ENCODE measurements around the gene GALNT7. TPM values are rescaled to one million over a fixed set of nuclear protein-coding genes. Genes with fewer than 3 reads are reported as not detected.
"Not testable (repeated sequence)": the region's sequence is repeated elsewhere in the genome, so short reads cannot be mapped to it uniquely, and the experiment has no call there.

GALNT7 gene
- total RNA-seq, 2 experiments from 2014 or later: 21.6 to 23.6 TPM

DNA sequence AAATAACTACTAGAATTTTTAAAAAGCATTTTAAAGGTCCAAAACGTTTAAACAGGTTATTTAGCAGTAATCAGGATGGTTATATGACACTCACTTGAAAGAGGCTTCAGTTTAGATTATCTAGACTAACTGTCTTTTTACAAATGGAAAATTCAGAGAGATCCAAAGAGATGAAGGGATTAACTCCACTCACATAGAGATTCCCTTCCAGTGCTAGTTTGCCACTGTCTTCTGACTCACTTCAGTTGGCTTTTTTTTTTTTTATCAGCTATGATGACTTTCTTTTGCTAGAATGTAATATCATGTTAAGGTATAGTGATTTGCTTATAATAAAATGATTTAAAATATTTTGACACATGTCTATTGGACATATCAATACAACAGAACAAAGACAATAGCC lies 43.8 kb downstream of the GALNT7 start:
- POLR2A ChIA-PET: no interaction called here
- H3K27me3 Mint-ChIP-seq: no peaks in the 10 kb centered on the region

DNA sequence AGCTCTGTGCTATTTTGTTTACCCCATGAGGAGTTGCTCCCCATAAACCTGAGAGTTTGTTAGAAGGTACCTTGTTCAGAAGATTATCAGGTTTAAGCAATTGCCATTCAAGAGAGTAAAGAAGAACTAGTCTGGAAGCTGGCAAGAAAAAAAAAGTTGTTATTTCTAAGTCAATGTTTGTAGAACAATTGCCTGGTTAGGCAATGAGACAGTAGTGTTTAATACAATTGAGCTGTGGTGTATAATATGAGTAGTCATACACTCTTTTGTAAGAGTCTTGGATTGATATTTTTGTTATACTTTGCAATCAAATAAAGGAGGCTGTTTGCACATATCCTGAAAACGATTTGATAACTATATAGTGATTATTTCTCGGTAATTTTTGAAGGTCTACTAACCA lies 44.7 kb downstream of the GALNT7 start:
- no peak for DNase-seq
- ChIA-PET POLR2A (no interaction called here), CTCF (no interaction called here)
- Mint-ChIP-seq H3K27ac (no peak overlapping the region), H3K4me1 (no peaks in the 10 kb centered on the region), H3K9me3 (no peaks in the 10 kb centered on the region), H3K4me3 (no peak overlapping the region), H3K27me3 (no peaks in the 10 kb centered on the region), H3K36me3 (ENCODE audit: low read depth) (peaks cover 2% of the 10 kb centered on the region)

More for the DNA sequence above, 43.8 kb downstream of the GALNT7 start:
- H3K4me3 Mint-ChIP-seq: no peak overlapping the region
- peaks cover 2% of the 10 kb centered on the region for H3K36me3 Mint-ChIP-seq (ENCODE audit: low read depth)
- H3K27ac Mint-ChIP-seq: no peak overlapping the region
- no peaks in the 10 kb centered on the region for H3K4me1 Mint-ChIP-seq
- DNase-seq: no peak
- no peaks in the 10 kb centered on the region for H3K9me3 Mint-ChIP-seq
- CTCF ChIA-PET: no interaction called here

DNA sequence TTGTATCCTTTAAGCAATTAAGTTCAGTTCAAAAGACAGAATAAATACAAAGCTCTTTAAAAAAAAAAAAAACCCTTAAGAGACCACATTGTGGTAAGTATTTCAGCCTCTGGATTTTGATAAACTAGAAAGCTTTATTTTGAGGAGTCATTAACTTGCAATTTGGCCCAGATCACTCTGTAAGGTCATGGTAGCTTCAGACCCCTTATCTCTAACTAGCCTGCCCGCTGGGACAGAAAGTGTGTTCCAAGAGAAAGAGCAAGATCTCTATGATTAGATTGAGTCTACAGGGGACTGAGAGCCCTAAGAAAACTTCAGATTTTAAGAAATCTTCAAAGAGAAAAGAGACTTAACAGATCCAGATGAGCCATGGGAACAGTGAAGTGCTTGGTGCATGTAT lies 45.6 kb downstream of the GALNT7 start:
- Mint-ChIP-seq H3K36me3 (ENCODE audit: low read depth) (peaks cover 2% of the 10 kb centered on the region), H3K27me3 (no peaks in the 10 kb centered on the region), H3K27ac (no peak overlapping the region), H3K4me3 (no peak overlapping the region), H3K4me1 (peaks cover 1% of the 10 kb centered on the region), H3K9me3 (no peaks in the 10 kb centered on the region)
- POLR2A ChIA-PET: no interaction called here
- DNase-seq: no peak
- CTCF ChIA-PET: no interaction called here

DNA sequence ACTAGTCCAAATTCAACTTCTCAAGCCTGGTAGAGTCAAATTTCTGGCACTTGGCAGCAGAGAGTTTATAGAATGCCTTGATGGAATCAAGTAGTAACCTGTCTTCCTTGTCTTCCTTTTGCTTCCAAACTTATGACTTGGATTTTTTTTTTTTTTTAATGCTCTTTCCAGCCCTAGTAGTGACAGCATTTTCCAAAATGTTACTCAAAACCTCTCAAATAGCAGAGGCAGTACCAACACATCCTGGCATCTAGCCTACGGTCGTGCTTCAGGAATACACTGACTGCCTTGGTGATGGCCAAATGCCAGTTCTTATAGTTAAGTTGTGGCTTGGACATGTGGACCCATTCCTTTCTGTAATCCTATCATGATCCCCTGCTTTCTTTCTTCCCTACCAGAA lies 46.0 kb downstream of the GALNT7 start:
- ChIA-PET CTCF (interaction anchor here (0.7 kb wide), 1 partner anchor 224 kb away, joined by 4 read pairs; no protein-coding TSS in a partner anchor), POLR2A (no interaction called here)
- H3K4me1 Mint-ChIP-seq: peaks cover 1% of the 10 kb centered on the region
- DNase-seq: no peak
- no peak overlapping the region for H3K4me3 Mint-ChIP-seq
- H3K36me3 Mint-ChIP-seq (ENCODE audit: low read depth): peaks cover 2% of the 10 kb centered on the region
- H3K27ac Mint-ChIP-seq: no peak overlapping the region
- H3K27me3 Mint-ChIP-seq: no peaks in the 10 kb centered on the region
- H3K9me3 Mint-ChIP-seq: no peaks in the 10 kb centered on the region

DNA sequence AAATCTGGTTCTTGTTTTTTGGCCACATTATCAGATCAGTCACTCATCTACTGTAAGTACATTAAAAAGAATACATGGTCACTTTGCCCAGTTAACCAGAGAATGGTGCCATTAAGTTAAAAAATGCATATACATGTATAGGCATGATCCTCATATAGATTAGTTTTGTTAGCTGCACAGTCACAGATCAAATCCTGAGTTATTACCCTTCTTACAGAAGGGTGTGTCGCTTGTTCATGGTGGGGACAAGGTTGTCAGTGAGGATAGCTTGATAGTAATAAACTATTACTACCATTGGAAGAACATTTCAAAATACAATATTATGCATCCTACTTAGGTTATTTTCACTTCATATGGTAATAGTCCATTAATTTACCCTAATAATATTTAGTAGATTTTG lies 48.5 kb downstream of the GALNT7 start:
- Mint-ChIP-seq H3K27me3 (no peaks in the 10 kb centered on the region), H3K4me1 (peaks cover 1% of the 10 kb centered on the region), H3K27ac (no peak overlapping the region), H3K9me3 (peaks cover 3% of the 10 kb centered on the region), H3K36me3 (ENCODE audit: low read depth) (peaks cover 2% of the 10 kb centered on the region), H3K4me3 (no peak overlapping the region)
- CTCF ChIA-PET: no interaction called here
- no peak for DNase-seq
- POLR2A ChIA-PET: no interaction called here

DNA sequence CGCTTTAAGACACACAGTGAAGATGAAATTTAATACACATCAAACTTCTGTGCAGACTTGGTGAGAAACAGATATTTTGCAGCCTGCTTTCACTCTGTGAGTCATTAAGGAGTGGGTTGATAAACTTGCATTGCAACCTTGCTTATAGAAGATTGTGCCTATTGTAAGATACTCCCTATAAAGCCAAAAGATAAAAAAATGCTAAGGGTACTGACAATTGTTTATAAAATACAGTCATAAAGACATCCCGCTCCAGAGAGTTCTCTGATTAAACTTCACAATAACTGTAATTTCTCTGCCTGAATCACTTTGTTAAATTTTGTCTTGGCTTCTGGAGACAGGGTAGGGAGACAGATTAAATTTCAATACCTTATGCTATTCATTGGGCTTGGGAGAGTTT lies 49.1 kb downstream of the GALNT7 start:
- CTCF ChIA-PET: no interaction called here

DNA sequence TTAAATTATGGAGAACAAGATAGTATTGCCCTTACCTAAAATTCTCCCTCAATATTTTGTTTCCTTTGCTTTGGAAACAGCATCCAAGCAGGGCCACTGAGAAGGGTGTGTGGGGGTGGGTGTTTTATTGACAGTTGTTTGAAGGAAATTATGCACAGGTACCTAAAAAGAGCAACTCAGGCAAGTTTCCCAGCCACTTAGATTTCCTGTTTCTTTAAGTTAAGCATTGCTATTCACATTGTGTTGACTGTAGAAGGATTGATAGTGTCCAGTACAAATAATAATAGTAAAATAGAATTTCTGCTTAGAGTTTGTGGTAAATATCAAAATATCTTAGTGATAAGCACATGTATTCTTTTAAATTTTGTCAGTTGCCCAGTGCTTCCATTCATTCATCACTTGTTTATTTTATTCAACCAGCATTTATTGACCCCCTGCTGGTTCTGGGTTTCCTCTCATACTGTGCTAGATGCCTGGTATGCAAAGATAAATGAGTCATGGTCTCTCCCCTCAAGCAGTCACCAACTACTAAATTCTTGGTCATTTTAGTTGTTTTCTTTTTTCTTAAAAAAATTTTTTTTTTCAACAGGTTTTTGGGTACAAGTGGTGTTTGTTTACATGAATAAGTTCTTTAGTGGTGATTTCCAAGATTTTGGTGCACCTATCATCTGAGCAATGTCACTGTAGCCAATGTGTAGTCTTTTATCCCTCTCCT lies 50.0 kb downstream of the GALNT7 start:
- Mint-ChIP-seq H3K36me3 (ENCODE audit: low read depth) (peaks cover 2% of the 10 kb centered on the region), H3K9me3 (peaks cover 3% of the 10 kb centered on the region), H3K4me1 (peaks cover 1% of the 10 kb centered on the region), H3K27me3 (no peaks in the 10 kb centered on the region), H3K4me3 (no peak overlapping the region), H3K27ac (no peak overlapping the region)
- CTCF ChIA-PET: no interaction called here
- no peak for DNase-seq
- POLR2A ChIA-PET: no interaction called here

More for the DNA sequence above, 49.1 kb downstream of the GALNT7 start:
- H3K27ac Mint-ChIP-seq: no peak overlapping the region
- no peak overlapping the region for H3K4me3 Mint-ChIP-seq
- peaks cover 1% of the 10 kb centered on the region for H3K4me1 Mint-ChIP-seq
- H3K36me3 Mint-ChIP-seq (ENCODE audit: low read depth): peaks cover 2% of the 10 kb centered on the region
- peaks cover 3% of the 10 kb centered on the region for H3K9me3 Mint-ChIP-seq
- DNase-seq: no peak
- H3K27me3 Mint-ChIP-seq: no peaks in the 10 kb centered on the region
- POLR2A ChIA-PET: no interaction called here

DNA sequence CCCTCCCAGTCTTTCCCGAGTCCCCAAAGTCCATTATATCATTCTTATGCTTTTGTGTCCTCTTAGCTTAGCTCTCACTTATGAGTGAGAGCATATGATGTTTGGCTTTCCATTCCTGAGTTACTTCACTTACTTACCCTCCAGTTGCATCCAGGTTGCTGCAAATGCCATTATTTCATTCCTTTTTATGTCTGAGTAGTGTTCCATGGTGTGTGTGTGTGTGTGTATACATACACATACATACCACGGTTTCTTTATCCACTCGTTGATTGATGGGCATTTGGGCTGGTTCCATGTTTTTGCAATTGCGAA lies 50.5 kb downstream of the GALNT7 start:
- DNase-seq; H3K27ac Mint-ChIP-seq; H3K27me3 Mint-ChIP-seq; H3K9me3 Mint-ChIP-seq; H3K4me3 Mint-ChIP-seq; H3K36me3 Mint-ChIP-seq (ENCODE audit: low read depth); POLR2A ChIA-PET; H3K4me1 Mint-ChIP-seq; CTCF ChIA-PET: not testable (repeated sequence)

DNA sequence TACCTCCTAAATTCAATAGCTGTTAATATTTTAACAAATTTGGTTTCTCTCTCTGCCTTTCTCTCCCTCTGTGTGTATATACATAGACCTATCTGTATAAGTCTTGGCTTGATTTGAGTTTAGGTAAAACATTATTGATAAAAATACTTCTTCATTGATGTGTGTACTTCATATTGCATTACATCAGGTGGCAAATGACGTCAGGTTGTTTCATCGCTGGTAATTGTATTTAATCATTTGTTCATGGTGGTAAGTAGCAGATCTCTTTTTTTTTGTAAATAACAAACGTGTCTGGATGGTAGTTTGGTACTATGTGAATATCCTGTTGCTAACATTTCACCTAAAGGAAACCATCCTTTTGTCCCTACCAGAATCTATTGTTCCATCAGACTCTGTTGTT lies 55.1 kb downstream of the GALNT7 start:
- POLR2A ChIA-PET: no interaction called here
- Mint-ChIP-seq H3K36me3 (ENCODE audit: low read depth) (peaks cover 2% of the 10 kb centered on the region), H3K9me3 (peaks cover 3% of the 10 kb centered on the region), H3K27ac (no peak overlapping the region), H3K4me3 (no peak overlapping the region), H3K27me3 (no peaks in the 10 kb centered on the region), H3K4me1 (peaks cover 1% of the 10 kb centered on the region)
- no peak for DNase-seq
- CTCF ChIA-PET: interaction anchor here (0.5 kb wide), 1 partner anchor 68 kb away, joined by 4 read pairs; no protein-coding TSS in a partner anchor

DNA sequence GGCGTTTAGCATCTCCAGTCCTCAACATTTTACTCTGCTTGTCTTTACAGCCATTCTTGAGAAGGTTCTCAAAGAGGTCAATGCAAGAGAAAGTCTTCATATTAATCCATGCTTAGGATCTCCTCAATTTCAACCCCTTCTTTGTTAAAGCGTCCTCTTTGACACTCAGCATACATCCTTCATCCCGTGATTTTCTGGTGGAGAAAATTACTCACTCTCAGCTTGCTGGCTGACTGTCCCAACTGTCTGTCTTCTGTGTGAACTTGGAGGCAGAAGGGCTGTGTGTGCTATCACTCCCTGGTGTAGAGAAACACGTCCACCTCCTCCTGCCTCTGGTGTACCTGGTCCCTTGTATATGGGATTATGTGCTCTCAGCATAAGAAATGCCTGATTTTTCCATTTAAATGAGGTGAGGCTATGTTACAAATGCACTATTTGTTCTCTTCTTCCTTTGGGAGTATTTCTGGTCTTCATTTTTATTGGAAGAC lies 57.8 kb downstream of the GALNT7 start:
- H3K36me3 Mint-ChIP-seq (ENCODE audit: low read depth): no peaks in the 10 kb centered on the region
- ChIA-PET CTCF (interaction anchor here (1.1 kb wide), 1 partner anchor 24 kb away, joined by 3 read pairs; no protein-coding TSS in a partner anchor), POLR2A (no interaction called here)
- no peak overlapping the region for H3K27ac Mint-ChIP-seq
- H3K4me3 Mint-ChIP-seq: no peak overlapping the region
- no peaks in the 10 kb centered on the region for H3K4me1 Mint-ChIP-seq
- no peaks in the 10 kb centered on the region for H3K27me3 Mint-ChIP-seq
- no peaks in the 10 kb centered on the region for H3K9me3 Mint-ChIP-seq
- no peak for DNase-seq

DNA sequence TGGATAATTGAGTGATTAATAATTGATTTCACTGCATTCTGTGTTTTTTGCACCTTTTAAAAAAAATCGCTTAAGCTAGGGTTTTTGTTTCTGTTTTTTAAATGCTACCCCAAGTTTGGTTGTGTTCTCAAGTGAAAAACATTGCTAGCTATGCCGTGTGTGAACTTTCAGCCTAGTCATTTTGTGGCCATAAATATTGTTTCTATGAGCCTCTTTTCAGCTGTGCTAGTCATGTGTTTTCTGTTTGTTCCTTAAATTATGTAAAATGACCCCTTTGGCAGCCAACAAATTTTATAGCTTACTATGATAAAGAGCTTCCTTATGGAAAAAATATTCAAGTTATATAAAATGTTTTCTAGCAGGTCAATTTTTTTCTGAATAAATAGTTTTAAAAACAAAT lies 59.1 kb downstream of the GALNT7 start:
- Mint-ChIP-seq H3K27me3 (no peaks in the 10 kb centered on the region), H3K4me3 (no peak overlapping the region), H3K9me3 (no peaks in the 10 kb centered on the region), H3K27ac (no peak overlapping the region), H3K36me3 (ENCODE audit: low read depth) (no peaks in the 10 kb centered on the region), H3K4me1 (no peaks in the 10 kb centered on the region)
- ChIA-PET CTCF (no interaction called here), POLR2A (no interaction called here)
- DNase-seq: no peak

DNA sequence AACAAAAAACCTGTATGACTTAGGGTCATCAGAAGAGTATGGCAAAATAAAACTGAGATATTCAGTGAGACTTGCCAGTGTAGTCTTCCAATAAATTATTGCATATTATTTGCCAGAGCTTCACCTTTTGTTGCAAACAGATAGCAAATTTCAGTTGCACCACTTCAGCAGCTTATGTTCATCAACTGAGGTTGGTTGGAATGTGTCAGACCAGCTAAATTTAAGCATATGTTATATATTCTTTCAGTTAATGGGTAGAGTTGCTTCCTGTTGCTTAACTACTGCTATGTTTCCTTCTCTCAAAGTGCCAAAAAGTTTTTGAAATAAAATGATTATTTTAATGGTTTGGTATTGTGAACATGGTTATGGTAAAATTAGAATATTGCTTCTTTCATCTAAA lies 61.5 kb downstream of the GALNT7 start:
- Mint-ChIP-seq H3K4me1 (no peaks in the 10 kb centered on the region), H3K27ac (no peak overlapping the region), H3K4me3 (no peak overlapping the region), H3K36me3 (ENCODE audit: low read depth) (no peaks in the 10 kb centered on the region), H3K27me3 (no peaks in the 10 kb centered on the region), H3K9me3 (no peaks in the 10 kb centered on the region)
- DNase-seq: no peak
- CTCF ChIA-PET: no interaction called here
- POLR2A ChIA-PET: no interaction called here

DNA sequence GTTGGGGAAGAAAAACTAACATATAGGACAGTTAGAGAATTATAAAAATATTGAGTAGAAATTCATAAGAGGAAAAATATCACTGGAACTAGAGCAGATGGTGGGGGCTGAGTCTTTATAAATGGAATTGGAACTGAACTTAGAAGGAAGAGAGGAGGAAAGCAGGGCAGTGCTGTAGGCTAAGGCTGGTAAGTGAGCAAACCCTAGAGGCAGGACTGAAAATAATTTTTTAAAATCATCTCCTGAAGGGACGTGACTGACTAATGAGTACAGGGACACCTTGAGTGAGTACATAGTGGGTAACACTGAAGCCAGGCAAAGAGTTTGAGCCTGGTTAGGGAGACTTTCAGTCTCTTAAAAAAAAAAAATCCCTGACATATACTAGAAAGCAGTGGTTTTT lies 63.3 kb downstream of the GALNT7 start:
- H3K4me1 Mint-ChIP-seq: no peaks in the 10 kb centered on the region
- H3K27ac Mint-ChIP-seq: no peak overlapping the region
- DNase-seq: no peak
- ChIA-PET CTCF (no interaction called here), POLR2A (no interaction called here)
- H3K9me3 Mint-ChIP-seq: no peaks in the 10 kb centered on the region
- no peaks in the 10 kb centered on the region for H3K27me3 Mint-ChIP-seq
- H3K36me3 Mint-ChIP-seq (ENCODE audit: low read depth): no peaks in the 10 kb centered on the region
- H3K4me3 Mint-ChIP-seq: no peak overlapping the region

DNA sequence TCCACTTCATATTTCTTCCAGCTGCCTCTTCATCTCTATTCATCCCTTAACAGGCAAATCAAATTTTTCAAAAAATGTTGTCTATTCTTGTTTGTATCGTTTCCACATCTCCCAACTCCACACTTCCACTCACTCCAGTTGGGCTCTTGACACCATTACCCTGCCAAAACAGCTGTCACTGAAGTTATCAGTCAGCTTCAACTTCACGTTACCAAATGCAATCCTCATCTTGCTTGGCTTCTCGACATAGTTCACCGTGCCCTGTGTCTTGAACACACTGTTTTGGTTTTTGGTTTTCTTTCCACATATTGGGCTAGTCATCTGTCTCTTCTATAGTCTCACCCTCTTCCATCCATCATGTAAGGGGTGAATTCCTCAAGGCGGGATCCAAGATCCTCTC lies 65.2 kb downstream of the GALNT7 start:
- no peaks in the 10 kb centered on the region for H3K27me3 Mint-ChIP-seq
- POLR2A ChIA-PET: no interaction called here
- H3K4me1 Mint-ChIP-seq: no peaks in the 10 kb centered on the region
- DNase-seq: no peak
- H3K36me3 Mint-ChIP-seq (ENCODE audit: low read depth): no peaks in the 10 kb centered on the region
- no peak overlapping the region for H3K4me3 Mint-ChIP-seq
- H3K9me3 Mint-ChIP-seq: no peaks in the 10 kb centered on the region
- CTCF ChIA-PET: no interaction called here
- H3K27ac Mint-ChIP-seq: no peak overlapping the region

All from activated CD4-positive, alpha-beta T cell treated with anti-CD3 and anti-CD28 coated beads, Interleukin-2, amount 10 ng/mL, durations not matched to agents 7 days and 5 days (primary cell).